Glomerular visceral epithelial cell (primary cell): ENCODE results near the gene MAL.
A peak's percentile ranks its signal among the peaks of the same experiment; 100 is the strongest.
"Not testable (repeated sequence)": the region's sequence is repeated elsewhere in the genome, so short reads cannot be mapped to it uniquely, and the experiment has no call there.

Source experiments
- DNase-seq: peaks from one replicate; pipeline ENCODE4 v3.0.0-alpha.2; 2016; ENCODE audit errors: extremely low spot score

MAL gene

DNA sequence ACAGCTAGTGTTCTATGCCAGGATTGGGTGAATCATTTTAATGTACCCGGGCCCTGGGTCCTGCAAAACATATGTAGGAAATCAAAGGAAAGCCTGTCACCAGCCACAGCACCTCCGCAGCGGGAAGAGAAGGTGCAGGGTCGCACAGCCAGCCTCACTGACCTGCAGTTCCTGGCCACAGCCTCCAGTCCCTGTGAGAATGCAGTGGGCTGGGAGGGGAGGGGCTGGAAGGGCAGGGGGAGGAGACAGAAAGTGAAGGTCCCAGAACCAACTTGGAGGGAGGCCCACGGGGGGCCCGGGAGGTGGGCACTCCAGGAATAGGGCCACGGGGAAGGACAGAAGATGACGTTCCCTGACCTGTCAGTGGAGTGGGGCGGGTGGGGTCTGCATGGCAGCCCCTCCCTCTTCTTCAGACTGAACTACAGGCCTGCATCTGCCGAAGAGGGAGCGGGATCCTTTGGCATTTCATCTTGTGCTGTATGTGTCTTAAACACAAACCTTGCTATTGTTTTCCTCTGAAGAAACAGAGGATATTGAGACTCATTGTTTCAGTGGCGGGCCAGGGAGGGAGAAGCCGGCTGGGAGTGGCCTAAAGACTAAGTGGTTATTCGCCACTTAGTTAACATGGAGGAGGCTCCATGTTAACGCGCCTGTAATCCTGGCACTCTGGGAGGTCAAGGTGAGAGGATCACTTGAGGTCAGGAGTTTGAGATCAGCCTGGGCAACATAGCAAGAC, 7.5 kb downstream of the MAL start:
- DNase-seq = no peak

DNA sequence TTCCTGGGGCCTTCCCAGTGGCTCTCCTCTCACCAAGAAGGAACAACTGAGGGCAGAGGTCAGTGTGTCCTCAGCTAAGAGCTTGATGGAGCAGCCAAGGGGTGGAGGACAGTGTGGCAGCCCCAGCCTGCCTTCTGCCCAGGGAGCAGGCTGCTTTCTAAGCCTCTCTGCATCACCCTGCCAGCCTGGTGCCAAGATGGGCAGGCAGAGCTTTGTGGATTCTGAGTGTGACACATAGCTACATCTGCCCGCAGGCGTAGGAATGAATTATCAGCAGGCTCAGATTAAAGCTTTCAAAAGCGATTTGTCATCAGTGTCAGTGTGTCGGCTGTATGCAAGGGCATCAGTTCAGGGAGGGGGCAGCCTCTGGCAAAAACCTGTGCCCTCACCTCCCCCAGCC, 8.7 kb downstream of the MAL start:
- no peak for DNase-seq

DNA sequence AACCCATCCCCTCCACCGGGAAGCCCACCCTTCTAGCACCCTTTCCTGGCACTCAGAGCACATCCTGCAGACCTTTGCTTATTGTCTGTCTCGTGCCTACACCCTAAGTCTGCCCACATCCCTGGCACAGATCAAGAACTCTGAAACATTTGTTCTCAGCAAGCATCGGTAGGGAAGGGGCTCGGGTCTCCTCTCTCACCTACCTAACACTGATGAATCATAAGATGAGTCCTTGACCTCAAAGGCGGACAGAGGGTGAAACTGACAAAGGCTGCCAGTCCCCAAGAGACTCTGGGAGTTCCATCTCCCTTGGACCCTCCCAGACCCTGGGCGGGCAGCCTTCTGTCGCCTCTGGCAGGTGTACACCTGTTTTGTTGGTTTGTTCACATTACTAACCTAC, 9.3 kb downstream of the MAL start:
- no peak for DNase-seq

DNA sequence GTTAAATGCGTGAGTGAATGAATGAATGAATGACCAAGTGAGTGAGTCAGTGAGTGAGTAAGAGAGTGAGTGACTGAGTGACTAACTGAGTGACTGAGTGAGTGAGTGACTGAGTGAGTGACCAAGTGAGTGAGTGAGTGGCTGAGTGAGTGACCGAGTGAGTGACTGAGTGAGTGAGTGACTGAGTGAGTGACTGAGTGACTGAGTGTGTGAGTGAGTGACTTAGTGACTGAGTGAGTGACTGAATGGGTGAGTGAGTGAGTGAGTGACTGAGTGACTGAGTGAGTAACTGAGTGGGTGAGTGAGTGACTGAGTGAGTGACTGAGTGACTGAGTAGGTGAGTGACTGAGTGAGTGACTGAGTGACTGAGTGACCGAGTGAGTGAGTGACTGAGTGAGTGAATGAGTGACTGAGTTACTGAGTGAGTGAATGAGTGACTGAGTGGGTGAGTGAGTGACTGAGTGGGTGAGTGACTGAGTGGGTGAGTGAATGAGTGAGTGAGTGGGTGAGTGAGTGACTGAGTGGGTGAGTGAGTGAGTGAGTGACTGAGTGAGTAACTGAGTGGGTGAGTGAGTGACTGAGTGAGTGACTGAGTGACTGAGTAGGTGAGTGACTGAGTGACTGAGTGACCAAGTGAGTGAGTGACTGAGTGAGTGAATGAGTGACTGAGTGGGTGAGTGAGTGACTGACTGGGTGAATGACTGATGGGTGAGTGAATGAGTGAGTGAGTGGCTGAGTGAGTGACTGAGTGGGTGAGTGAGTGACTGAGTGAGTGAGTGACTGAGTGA, 11.3 kb downstream of the MAL start:
- DNase-seq = no peak

DNA sequence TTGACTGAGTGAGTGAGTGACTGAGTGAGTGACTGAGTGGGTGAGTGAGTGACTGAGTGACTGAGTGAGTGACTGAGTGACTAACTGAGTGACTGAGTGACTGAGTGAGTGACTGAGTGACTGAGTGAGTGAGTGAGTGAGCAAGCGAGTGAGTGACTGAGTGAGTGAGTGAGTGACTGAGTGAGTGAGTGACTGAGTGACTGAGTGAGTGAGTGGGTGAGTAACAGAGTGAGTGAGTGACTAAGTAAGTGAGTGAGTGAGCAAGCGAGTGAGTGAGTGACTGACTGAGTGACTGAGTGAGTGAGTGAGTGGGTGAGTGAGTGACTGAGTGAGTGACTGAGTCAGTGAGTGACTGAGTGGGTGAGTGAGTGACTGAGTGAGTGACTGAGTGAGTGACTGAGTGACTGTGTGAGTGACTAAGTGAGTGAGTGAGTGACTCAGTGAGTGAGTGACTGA, 11.9 kb downstream of the MAL start:
- DNase-seq = no peak

DNA sequence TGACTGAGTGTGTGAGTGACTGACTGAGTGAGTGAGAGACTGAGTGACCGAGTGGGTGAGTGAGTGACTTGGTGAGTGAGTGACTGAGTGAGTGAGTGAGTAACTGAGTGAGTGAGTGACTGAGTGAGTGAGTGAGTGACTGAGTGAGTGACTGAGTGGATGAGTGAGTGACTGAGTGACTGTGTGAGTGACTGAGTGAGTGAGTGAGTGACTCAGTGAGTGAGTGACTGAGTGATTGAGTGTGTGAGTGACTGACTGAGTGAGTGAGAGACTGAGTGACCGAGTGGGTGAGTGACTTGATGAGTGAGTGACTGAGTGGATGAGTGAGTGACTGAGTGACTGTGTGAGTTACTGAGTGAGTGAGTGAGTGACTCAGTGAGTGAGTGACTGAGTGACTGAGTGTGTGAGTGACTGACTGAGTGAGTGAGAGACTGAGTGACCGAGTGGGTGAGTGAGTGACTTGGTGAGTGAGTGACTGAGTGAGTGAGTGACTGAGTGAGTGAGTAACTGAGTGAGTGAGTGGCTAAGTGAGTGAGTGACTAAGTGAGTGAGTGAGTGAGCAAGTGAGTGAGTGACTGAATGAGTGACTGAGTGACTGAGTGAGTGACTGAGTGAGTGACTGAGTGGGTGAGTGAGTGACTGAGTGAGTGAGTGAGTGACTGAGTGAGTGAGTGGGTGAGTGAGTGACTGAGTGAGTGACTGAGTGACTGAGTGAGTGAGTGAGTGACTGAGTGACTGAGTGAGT, 12.5 kb downstream of the MAL start:
- DNase-seq = not testable (repeated sequence)

DNA sequence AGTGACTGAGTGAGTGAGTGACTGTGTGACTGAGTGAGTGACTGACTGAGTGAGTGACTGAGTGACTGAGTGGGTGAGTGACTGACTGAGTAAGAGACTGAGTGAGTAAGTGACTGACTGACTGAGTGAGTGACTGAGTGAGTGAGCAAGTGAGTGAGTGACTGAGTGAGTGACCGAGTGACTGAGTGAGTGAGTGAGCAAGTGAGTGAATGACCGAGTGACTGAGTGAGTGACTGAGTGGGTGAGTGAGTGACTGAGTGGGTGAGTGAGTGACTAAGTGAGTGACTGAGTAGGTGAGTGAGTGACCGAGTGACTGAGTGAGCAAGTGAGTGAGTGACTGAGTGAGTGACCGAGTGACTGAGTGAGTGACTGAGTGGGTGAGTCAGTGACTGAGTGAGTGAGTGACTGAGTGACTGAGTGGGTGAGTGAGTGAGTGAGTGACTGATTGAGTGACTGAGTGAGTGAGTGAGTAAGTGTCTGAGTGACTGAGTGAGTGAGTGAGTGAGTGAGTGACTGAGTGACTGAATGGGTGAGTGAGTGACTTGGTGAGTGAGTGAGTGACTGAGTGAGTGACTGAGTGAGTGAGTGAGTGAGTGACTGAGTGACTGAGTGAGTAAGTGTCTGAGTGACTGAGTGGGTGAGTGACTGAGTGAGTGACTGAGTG, 13.3 kb downstream of the MAL start:
- no peak for DNase-seq

DNA sequence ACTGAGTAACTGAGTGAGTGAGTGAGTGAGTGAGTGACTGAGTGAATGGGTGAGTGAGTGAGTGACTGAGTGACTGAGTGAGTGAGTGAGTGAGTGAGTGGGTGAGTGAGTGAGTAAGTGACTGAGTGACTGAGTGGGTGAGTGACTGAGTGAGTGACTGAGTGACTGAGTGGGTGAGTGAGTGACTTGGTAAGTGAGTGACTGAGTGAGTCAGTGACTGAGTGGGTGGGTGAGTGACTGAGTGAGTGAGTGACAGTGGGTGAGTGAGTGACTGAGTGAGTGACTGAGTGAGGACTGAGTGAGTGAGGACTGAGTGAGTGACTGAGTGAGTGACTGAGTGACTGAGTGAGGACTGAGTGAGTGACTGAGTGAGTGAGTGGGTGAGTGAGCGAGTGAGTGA, 13.9 kb downstream of the MAL start:
- no peak for DNase-seq

DNA sequence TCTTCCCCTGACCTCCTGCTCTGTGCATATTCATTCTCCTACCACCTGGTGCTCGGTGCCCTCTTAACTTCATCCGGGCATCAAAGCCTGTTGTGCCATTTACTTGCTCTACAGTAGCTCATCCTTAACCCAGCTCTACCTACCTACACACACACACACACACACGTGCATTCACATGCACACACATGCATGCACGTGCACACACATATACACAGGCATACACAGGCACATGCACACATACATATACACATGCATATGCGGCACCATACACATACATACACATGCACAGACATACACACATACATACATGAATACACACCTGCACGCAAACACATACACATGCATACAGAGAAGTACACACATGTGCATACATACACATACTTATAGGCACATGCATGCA, 14.5 kb downstream of the MAL start:
- no peak for DNase-seq

DNA sequence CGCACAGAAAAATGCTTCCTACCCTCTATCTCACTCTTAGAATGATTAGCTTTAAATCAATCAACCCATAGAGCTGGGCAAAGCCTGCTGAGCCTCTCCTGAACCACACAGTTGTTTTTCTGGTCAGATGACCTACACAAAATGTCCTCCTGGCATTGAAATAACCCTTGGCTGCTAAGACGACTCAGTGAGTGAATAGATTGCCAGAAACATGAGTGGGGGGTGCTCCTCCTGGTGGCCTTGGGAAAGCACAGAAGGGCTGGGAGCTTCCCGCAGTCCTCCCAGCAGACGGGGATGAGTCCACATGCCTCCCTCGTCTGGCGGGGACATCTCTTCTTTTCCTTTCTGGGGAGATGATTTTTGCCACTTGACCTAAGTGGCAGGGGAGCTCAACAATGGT, 14.9 kb downstream of the MAL start:
- no peak for DNase-seq

DNA sequence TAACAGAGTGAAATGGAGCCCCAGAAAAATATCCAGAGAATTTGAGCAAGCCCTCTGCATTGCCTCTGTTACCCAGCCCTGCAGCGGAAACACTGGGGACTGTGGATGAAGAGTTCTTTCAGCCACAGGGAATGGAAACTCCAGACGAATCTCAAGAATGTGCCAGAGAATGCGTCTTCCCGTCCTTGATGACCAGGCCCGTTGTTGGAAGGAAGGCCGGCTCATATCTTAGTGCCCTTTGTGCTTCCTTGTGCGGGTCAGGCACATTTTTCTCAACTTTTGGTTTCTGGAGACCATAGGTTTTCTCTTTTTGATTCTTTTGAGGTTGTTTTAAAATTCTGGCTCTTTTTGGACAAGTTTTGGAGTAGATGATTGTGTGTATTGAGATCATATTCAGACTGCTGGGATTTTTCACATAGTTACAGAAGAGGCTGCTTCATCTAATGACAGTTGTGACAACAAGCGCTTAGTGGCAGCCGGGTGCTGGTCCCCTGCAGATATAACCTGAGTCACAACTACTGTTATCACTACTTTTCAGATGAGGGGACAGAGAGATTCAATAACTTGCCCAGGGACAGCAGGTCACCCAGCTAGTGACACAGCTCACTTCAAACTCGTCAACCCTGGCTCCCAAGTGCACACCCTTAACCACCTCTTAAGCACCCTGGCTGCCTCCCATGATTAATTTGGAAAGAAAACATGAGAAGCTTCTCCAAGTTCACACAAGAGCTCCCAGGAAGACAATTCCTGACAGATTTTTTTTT, 15.7 kb downstream of the MAL start:
- no peak for DNase-seq

DNA sequence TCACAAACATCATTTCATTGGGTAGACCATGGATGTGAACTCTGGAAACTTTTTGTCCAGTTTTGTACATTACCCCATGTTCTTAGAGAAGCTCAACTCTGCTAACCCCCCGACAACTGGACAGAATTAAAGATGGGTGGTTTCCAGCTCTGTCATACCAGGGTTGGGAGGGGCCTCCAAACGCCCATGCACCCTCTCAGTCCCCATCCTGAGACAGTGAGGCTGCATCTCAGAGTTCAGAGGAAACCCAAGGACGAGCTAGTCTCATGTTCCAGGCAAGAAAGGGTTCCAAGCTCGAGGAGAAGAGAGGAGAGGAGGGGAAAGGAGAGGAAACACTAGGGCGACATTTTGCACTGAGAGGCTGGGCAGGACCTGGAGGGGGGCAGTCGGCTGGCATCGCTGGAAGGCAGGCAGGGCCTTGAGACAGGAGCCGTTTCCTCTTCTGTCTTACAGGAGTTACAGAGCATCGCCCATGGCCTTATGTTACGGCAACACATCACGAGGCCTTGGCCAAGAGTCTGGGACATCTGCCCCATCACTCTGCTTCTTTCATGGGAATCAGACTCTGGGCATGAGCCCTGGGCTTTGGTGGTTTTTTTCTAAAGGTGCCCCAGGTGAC, 16.4 kb downstream of the MAL start:
- no peak for DNase-seq

DNA sequence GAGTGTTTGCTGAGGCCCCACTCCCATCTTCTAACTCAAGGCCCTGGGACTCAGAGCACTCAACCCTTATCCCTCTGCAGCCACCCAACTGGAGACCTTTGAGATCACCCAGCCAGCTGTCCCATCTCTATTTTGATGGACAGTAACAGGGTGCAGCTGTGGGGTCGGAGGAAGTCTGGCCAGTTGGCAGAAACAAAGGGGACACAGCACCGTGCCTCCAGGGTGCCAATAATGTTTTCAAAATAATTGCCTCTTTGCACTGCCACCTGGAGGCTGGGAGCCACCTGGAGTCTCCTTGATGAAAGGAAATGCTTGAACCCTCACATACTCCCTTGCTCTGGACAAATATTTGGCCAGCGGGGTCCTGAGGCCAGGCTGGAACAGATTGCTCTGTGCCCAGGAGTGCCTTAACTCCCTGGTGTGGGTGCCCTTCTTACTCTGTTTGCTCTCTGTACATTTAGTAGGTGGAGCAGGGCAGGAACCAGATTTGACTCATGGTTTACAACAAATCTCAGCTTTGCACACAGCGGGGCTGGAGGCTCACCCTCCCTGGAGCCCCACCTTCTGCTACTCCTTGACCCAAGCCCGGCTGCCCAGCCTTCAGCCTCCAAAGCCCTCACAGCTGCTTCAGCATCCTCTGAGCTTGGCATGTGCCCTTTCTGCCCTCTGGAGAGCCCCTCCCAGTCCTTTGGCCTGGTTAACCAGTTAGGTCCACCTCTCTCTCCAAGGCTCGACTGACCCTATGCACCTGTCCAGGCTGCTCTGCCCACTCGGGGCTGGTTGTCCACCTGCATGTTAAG, 17.2 kb downstream of the MAL start:
- no peak for DNase-seq

DNA sequence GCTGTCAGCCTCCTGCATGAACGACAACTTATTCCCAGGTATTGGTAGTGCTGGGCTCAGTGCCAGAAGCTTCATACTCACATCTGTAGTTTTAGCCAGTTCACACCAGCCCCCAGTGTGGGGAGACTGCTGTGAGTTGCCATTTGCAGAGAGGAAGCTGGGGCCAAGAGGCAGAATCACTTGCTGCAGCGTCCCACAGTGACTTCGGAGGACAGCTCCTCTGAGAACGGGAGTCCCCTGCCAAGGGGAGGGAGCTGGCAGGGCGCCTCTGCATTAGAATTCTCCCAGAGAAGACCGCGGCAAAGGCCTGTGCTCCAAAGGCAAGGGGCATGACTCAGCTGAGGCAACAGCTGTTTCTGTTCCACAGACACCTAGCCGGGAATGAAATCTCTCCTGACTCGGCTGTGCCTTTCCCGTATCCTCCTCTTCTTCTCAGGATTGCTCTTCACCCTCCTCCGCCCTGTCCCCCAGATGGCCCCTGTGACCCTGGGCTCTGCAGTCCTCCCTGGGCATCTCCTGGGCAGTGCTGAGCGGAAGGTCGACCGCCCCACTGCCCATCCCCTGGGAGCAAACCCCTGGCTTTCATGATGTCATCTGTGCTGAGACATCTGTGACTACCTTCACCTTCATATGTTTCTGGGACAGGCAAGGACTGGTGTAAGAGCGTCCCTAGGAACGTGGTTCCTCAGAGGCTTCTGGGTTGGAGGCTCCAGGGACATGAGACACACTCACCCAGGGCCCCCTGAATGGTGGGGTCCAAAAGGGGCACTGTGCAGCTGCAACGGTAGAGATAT, 18.0 kb downstream of the MAL start:
- DNase-seq = peak; percentile 82

DNA sequence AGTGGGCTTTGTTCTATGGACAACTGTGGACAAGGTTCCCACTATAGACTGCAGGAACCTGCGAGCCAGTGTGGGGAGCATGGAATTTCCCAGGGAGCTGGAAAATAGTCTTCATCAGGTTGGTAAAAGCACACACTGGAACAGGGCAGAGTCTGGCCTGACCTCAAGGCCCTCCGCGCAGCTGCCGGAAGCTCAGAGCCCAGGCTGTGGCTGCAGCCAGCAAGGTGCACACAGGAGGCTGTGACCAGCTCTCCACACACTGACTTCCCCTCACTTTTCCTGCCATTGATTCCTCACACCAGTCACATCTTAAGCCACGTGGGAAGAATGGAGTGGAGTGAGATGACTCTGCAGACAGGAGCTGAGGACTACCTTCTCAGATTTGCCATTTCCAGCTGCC, 19.1 kb downstream of the MAL start:
- no peak for DNase-seq

DNA sequence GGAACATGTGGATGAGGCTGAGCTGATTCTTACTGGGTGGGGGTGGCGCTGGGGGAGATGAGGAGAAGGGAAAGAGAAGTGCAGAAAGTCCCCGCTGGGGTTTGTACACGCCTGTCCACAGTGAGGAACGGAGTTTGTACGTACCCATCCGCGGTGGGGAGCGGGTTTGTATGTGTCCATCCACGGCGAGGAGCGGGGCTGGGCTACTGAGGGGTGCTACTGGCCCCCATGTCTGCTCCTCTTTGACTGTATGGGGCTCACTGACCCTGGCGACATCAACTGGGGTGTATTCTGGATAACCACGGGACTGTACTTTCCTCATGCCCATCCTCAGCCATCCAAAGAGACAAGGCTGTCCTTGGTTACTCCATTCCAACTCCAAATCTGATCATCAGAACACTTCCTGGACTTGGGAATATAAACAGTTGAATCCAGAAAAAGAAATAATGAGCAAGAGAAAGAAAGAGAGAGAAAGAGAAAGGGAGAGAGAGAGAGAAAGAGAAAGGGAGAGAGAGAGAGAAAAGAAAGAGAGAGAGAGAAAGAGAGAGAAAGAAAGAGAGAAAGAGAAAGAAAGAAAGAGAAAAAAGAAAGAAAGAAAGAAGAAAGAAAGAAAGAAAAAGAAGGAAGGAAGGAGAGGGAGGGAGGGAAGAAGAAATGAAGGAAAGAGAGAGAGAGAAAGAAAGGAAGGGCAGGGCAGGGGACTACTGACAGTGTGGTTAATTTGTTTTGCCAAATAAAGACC, 21.0 kb downstream of the MAL start:
- no peak for DNase-seq

DNA sequence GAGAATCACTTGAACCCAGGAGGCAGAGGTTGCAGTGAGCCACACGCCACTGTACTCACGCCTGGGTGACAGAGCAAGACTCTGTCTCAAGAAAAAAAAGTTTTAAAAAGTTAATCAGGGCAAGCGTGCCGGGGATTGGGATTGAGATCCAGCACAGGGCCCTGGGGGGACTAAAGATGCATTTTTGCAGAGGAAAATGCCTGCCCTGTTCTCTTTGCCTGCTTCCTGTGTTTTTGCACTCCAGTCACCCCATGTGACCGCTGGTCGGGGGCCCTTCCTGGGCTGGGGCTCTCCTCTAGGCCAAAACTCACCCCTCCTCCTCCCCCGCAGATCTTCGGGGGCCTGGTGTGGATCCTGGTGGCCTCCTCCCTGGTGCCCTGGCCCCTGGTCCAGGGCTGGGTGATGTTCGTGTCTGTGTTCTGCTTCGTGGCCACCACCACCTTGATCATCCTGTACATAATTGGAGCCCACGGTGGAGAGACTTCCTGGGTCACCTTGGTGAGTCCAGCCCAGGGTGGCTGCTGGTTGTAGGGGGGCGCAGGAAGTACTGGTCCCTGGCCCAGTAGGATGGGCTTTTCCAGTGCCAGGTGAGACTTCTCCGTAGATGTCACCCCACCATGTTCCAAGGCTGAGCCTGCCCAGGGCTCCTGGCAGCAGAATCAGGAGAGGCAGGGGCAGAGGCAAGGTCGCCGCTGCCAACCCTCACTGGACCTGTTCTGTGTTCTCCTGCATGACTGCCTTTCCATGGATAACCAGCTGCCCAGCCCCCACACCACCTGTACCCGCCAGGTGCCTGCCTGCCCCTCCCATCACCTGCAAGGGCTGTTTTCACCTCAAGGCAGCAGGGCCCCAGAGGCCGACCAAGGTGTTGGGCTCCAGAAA, 22.4 kb downstream of the MAL start:
- no peak for DNase-seq
